KMS-11 (cell line): ENCODE data around the gene NME7.

ENCODE experiments used
- H2AFZ ChIP-seq: fragments of 200-600 bp; sonication (generic); 2 replicates; pipeline ENCODE4 v1.6.1; 2016; ENCODE audit warnings: antibody characterized with exemption, mixed run types, low read depth
- H3K27ac ChIP-seq: fragments of 200-600 bp; sonication (generic); 2 replicates; pipeline ENCODE4 v1.6.1; 2016; ENCODE audit warnings: mild to moderate bottlenecking, mixed run types
- H3K27me3 ChIP-seq: fragments of 200-600 bp; sonication (generic); 2 replicates; pipeline ENCODE4 v1.6.1; 2017; ENCODE audit warnings: mild to moderate bottlenecking, low read depth, mixed run types, moderate library complexity; ENCODE audit not compliant: insufficient read depth
- H3K36me3 ChIP-seq: fragments of 200-600 bp; sonication (generic); 2 replicates; pipeline ENCODE4 v1.6.1; 2017; ENCODE audit warnings: mild to moderate bottlenecking, mixed run types; ENCODE audit not compliant: insufficient read depth
- H3K4me1 ChIP-seq: fragments of 200-600 bp; sonication (generic); 2 replicates; pipeline ENCODE4 v1.6.1; 2016; ENCODE audit warnings: mild to moderate bottlenecking, low read depth, mixed run types; ENCODE audit not compliant: poor library complexity, severe bottlenecking
- H3K4me2 ChIP-seq: fragments of 200-600 bp; sonication (generic); 2 replicates; pipeline ENCODE4 v1.7.0; 2016; ENCODE audit warnings: mild to moderate bottlenecking, mixed run types
- H3K4me3 ChIP-seq: fragments of 200-600 bp; sonication (generic); IDR thresholded peaks from 2 replicates; pipeline ENCODE4 v1.6.1; 2017; ENCODE audit warnings: low read depth, low read length, mixed read lengths; ENCODE audit not compliant: insufficient read depth
- H3K79me2 ChIP-seq: fragments of 200-600 bp; sonication (generic); 2 replicates; pipeline ENCODE4 v1.6.1; 2016; ENCODE audit warnings: low read depth, mixed run types; ENCODE audit not compliant: insufficient read depth
- H3K9ac ChIP-seq: fragments of 200-600 bp; sonication (generic); 2 replicates; pipeline ENCODE4 v1.6.1; 2016; ENCODE audit warnings: mild to moderate bottlenecking, mixed run types
- H4K20me1 ChIP-seq: fragments of 200-600 bp; sonication (generic); 2 replicates; pipeline ENCODE4 v1.6.1; 2016; ENCODE audit warnings: mild to moderate bottlenecking, mixed run types; ENCODE audit not compliant: insufficient read depth
- TF ChIP-seq, protein P1 (sequence below): fragments of 200-600 bp; sonication (generic); conservative IDR thresholded peaks from 2 replicates; pipeline ENCODE4 v1.6.1; 2017; ENCODE audit warnings: low read depth, mild to moderate bottlenecking, antibody characterized with exemption, low read length, moderate library complexity, mixed read lengths

Gene NME7

GRCh38 chr1:169329383-169329782, 38.2 kb downstream of the NME7 start:
- H3K27ac ChIP-seq, result no peak overlapping the region
- no peak overlapping the region for H3K9ac ChIP-seq
- H3K4me3 ChIP-seq, result no peak overlapping the region
- TF ChIP-seq, protein P1, sequence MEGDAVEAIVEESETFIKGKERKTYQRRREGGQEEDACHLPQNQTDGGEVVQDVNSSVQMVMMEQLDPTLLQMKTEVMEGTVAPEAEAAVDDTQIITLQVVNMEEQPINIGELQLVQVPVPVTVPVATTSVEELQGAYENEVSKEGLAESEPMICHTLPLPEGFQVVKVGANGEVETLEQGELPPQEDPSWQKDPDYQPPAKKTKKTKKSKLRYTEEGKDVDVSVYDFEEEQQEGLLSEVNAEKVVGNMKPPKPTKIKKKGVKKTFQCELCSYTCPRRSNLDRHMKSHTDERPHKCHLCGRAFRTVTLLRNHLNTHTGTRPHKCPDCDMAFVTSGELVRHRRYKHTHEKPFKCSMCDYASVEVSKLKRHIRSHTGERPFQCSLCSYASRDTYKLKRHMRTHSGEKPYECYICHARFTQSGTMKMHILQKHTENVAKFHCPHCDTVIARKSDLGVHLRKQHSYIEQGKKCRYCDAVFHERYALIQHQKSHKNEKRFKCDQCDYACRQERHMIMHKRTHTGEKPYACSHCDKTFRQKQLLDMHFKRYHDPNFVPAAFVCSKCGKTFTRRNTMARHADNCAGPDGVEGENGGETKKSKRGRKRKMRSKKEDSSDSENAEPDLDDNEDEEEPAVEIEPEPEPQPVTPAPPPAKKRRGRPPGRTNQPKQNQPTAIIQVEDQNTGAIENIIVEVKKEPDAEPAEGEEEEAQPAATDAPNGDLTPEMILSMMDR, result no peak
- no peak overlapping the region for H2AFZ ChIP-seq
- H3K36me3 ChIP-seq, result no peaks in the 10 kb centered on the region
- H3K27me3 ChIP-seq, result no peaks in the 10 kb centered on the region
- H4K20me1 ChIP-seq, result no peaks in the 10 kb centered on the region
- H3K79me2 ChIP-seq, result no peaks in the 10 kb centered on the region
- peaks cover 7% of the 10 kb centered on the region for H3K4me1 ChIP-seq
- H3K4me2 ChIP-seq, result no peak overlapping the region

DNA sequence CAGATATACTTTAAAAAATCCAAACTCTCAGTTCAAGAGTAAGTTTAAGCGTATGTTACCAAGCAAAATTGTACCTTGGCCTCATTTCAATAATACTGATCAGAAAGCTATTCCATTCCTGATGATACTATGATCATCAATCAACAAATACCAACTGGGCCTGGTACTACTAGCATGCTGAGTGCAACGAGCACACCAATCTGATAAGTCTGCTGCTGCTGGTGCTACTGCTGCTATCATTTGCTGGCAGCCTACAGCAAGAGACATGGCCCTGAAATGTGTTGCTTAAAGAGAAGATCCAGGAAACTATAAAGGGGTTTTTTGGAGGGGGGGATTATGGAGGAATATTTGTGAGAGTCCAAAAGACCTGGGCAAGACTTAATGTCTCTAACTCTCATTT, 39.7 kb downstream of the NME7 start:
- TF ChIP-seq, protein P1, result no peak
- no peaks in the 10 kb centered on the region for H3K79me2 ChIP-seq
- no peaks in the 10 kb centered on the region for H4K20me1 ChIP-seq
- no peak overlapping the region for H3K27ac ChIP-seq
- H2AFZ ChIP-seq, result no peak overlapping the region
- no peak overlapping the region for H3K9ac ChIP-seq
- no peaks in the 10 kb centered on the region for H3K36me3 ChIP-seq
- no peaks in the 10 kb centered on the region for H3K4me1 ChIP-seq
- H3K27me3 ChIP-seq, result no peaks in the 10 kb centered on the region
- no peak overlapping the region for H3K4me2 ChIP-seq
- H3K4me3 ChIP-seq, result no peak overlapping the region

- TF ChIP-seq, protein P1, result no peak
- Histone ChIP-seq H4K20me1 (no peaks in the 10 kb centered on the region), H3K4me2 (no peak overlapping the region)
Measured at GRCh38 chr1:169326956-169327268, 40.7 kb downstream of the NME7 start.

DNA sequence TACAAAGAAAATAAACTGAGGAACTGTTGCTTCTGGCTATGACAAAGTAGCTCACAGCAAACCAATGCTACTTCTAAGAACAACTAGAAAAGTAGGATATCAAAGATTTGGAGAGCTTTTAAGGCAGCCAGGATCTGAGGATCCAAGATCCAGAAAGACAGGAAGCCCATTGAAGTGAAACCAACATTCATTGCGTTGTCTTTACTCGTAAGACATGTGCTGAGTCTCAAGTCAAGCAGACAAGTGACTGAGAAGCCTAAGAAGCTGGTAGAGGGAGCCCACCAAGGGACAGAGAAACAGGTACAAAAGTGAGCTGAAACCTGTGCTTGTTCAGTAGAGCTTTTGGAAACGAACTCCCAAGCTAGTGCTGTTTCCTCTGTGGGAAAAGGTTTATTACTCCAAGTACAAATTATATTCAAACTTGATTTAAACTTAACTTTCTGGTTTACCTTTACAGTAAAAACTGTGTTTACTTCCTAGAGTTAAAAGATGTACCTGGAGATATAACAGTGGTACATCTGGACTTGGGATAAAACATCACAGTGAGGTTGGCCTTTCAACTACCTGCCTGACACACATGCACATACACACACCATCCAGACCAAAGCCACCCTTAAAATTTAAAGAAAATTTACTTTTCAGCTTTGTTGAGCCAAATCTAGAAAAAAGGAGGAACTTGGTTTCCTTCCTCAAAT, 41.2 kb downstream of the NME7 start:
- H3K36me3 ChIP-seq, result no peaks in the 10 kb centered on the region
- H3K27me3 ChIP-seq, result no peaks in the 10 kb centered on the region
- TF ChIP-seq, protein P1, result no peak
- no peaks in the 10 kb centered on the region for H4K20me1 ChIP-seq
- H2AFZ ChIP-seq, result no peak overlapping the region
- H3K4me2 ChIP-seq, result no peak overlapping the region
- H3K4me1 ChIP-seq, result no peaks in the 10 kb centered on the region
- no peak overlapping the region for H3K27ac ChIP-seq
- H3K9ac ChIP-seq, result no peak overlapping the region
- no peaks in the 10 kb centered on the region for H3K79me2 ChIP-seq
- H3K4me3 ChIP-seq, result no peak overlapping the region

More at GRCh38 chr1:169326956-169327268, 40.7 kb downstream of the NME7 start:
- Histone ChIP-seq H3K79me2 (no peaks in the 10 kb centered on the region), H3K36me3 (no peaks in the 10 kb centered on the region), H3K27me3 (no peaks in the 10 kb centered on the region), H2AFZ (no peak overlapping the region), H3K9ac (no peak overlapping the region), H3K27ac (no peak overlapping the region), H3K4me1 (no peaks in the 10 kb centered on the region), H3K4me3 (no peak overlapping the region)
